SK-N-SH treated with all-trans-retinoic acid at 6 μM for 48 hours (cell line): ENCODE measurements around the gene MAPK7.

Source experiments
- ATAC-seq: fragments of 200-7000 bp; cut with Tn5 transposase; 3 replicates; pipeline ENCODE4 v1.9.1; 2020; ENCODE audit warnings: mild to moderate bottlenecking, moderate library complexity
- BACH2 ChIP-seq: fragments of 250-450 bp; sonication (Bioruptor Pico); IDR thresholded peaks from 2 replicates; pipeline ENCODE4 v1.9.0; 2021; ENCODE audit warnings: mild to moderate bottlenecking, borderline replicate concordance
- CREB5 ChIP-seq: fragments of 250-450 bp; sonication (Bioruptor Pico); IDR thresholded peaks from 2 replicates; pipeline ENCODE4 v1.5.1; 2020; ENCODE audit warnings: low read depth, mild to moderate bottlenecking, moderate library complexity
- CSDC2 ChIP-seq: fragments of 250-450 bp; sonication (Bioruptor Pico); IDR thresholded peaks from 2 replicates; pipeline ENCODE4 v1.5.0; 2020; ENCODE audit warnings: mild to moderate bottlenecking, moderate library complexity
- ESRRG ChIP-seq: fragments of 250-450 bp; sonication (Bioruptor Pico); IDR thresholded peaks from 2 replicates; pipeline ENCODE4 v1.6.1; 2021; ENCODE audit warnings: mild to moderate bottlenecking
- GLIS3 ChIP-seq: fragments of 250-450 bp; sonication (Bioruptor Pico); IDR thresholded peaks from 2 replicates; pipeline ENCODE4 v1.5.0; 2020; ENCODE audit warnings: mild to moderate bottlenecking, moderate library complexity
- ISL1 ChIP-seq: fragments of 250-450 bp; sonication (Bioruptor Pico); IDR thresholded peaks from 2 replicates; pipeline ENCODE4 v2.1.2; 2022; ENCODE audit warnings: mild to moderate bottlenecking, moderate library complexity
- OSR1 ChIP-seq: fragments of 250-450 bp; sonication (Bioruptor Pico); IDR thresholded peaks from 2 replicates; pipeline ENCODE4 v1.8.0; 2022; ENCODE audit warnings: moderate library complexity, mild to moderate bottlenecking, inconsistent platforms
- PPARA ChIP-seq: fragments of 250-450 bp; sonication (Bioruptor Pico); IDR thresholded peaks from 2 replicates; pipeline ENCODE4 v1.5.0; 2020; ENCODE audit warnings: mild to moderate bottlenecking, borderline replicate concordance
- RARB ChIP-seq: fragments of 250-450 bp; sonication (Bioruptor Pico); IDR thresholded peaks from 2 replicates; pipeline ENCODE4 v1.8.0; 2021; ENCODE audit warnings: mild to moderate bottlenecking, moderate library complexity
- SNAI2 ChIP-seq: fragments of 250-450 bp; sonication (Bioruptor Pico); IDR thresholded peaks from 2 replicates; pipeline ENCODE4 v1.5.0; 2020; ENCODE audit warnings: mild to moderate bottlenecking, moderate library complexity
- TCF4 ChIP-seq: fragments of 250-450 bp; sonication (Bioruptor Pico); IDR thresholded peaks from 2 replicates; pipeline ENCODE4 v1.8.0; 2021; ENCODE audit warnings: mild to moderate bottlenecking, moderate library complexity, borderline replicate concordance
- TOX ChIP-seq: fragments of 250-450 bp; sonication (Bioruptor Pico); IDR thresholded peaks from 2 replicates; pipeline ENCODE4 v1.8.0; 2021; ENCODE audit warnings: mild to moderate bottlenecking, moderate library complexity, borderline replicate concordance
- TSHZ2 ChIP-seq: fragments of 250-450 bp; sonication (Bioruptor Pico); IDR thresholded peaks from 2 replicates; pipeline ENCODE4 v1.5.0; 2020; ENCODE audit warnings: mild to moderate bottlenecking, moderate library complexity
- ZC3H10 ChIP-seq: fragments of 250-450 bp; sonication (Bioruptor Pico); IDR thresholded peaks from 2 replicates; pipeline ENCODE4 v1.5.1; 2021; ENCODE audit warnings: mild to moderate bottlenecking, moderate library complexity
- ZFP3 ChIP-seq: fragments of 250-450 bp; sonication (Bioruptor Pico); IDR thresholded peaks from 2 replicates; pipeline ENCODE4 v1.5.0; 2020; ENCODE audit warnings: mild to moderate bottlenecking, moderate library complexity
- ZFP30 ChIP-seq: fragments of 450-650 bp; formaldehyde crosslinking; IDR thresholded peaks from 2 replicates; pipeline ENCODE4 v1.5.0; 2022; ENCODE audit warnings: mild to moderate bottlenecking, moderate library complexity
- ZNF565 ChIP-seq: fragments of 450-650 bp; formaldehyde crosslinking; conservative IDR thresholded peaks from 2 replicates; pipeline ENCODE4 v1.5.0; 2020; ENCODE audit warnings: low read depth, mild to moderate bottlenecking, moderate library complexity
- ZNF70 ChIP-seq: fragments of 450-650 bp; formaldehyde crosslinking; IDR thresholded peaks from 2 replicates; pipeline ENCODE4 v1.5.0; 2020; ENCODE audit warnings: mild to moderate bottlenecking, moderate library complexity
- ZNF8 ChIP-seq: fragments of 450-650 bp; formaldehyde crosslinking; IDR thresholded peaks from 2 replicates; pipeline ENCODE4 v1.5.0; 2020; ENCODE audit warnings: mild to moderate bottlenecking, moderate library complexity
- TF ChIP-seq, protein P1 (sequence below): fragments of 250-450 bp; sonication (Bioruptor Pico); IDR thresholded peaks from 2 replicates; pipeline ENCODE4 v1.5.1; 2021; ENCODE audit warnings: mild to moderate bottlenecking, moderate library complexity
- TF ChIP-seq, protein P2 (sequence below): fragments of 250-450 bp; sonication (Bioruptor Pico); IDR thresholded peaks from 2 replicates; pipeline ENCODE4 v1.8.0; 2020; ENCODE audit warnings: mild to moderate bottlenecking, moderate library complexity, borderline replicate concordance
- TF ChIP-seq, protein P3 (sequence below): fragments of 250-450 bp; sonication (Bioruptor Pico); IDR thresholded peaks from 2 replicates; pipeline ENCODE4 v1.8.0; 2021; ENCODE audit warnings: low read depth, mild to moderate bottlenecking, moderate library complexity, borderline replicate concordance

Gene MAPK7

GRCh38 chr17:19387921-19388521, 9.7 kb downstream of the MAPK7 start:
- TF ChIP-seq ZNF565 (CRISPR knock-in tag) (no peak), SNAI2 (CRISPR knock-in tag) (no peak), OSR1 (no peak), ESRRG (CRISPR knock-in tag) (no peak), ISL1 (no peak), BACH2 (CRISPR knock-in tag) (no peak), ZFP3 (no peak), ZNF8 (CRISPR knock-in tag) (no peak), CREB5 (CRISPR knock-in tag) (no peak)
- TF ChIP-seq, protein P1, sequence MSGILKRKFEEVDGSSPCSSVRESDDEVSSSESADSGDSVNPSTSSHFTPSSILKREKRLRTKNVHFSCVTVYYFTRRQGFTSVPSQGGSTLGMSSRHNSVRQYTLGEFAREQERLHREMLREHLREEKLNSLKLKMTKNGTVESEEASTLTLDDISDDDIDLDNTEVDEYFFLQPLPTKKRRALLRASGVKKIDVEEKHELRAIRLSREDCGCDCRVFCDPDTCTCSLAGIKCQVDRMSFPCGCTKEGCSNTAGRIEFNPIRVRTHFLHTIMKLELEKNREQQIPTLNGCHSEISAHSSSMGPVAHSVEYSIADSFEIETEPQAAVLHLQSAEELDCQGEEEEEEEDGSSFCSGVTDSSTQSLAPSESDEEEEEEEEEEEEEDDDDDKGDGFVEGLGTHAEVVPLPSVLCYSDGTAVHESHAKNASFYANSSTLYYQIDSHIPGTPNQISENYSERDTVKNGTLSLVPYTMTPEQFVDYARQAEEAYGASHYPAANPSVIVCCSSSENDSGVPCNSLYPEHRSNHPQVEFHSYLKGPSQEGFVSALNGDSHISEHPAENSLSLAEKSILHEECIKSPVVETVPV: no peak
- TF ChIP-seq, protein P2, sequence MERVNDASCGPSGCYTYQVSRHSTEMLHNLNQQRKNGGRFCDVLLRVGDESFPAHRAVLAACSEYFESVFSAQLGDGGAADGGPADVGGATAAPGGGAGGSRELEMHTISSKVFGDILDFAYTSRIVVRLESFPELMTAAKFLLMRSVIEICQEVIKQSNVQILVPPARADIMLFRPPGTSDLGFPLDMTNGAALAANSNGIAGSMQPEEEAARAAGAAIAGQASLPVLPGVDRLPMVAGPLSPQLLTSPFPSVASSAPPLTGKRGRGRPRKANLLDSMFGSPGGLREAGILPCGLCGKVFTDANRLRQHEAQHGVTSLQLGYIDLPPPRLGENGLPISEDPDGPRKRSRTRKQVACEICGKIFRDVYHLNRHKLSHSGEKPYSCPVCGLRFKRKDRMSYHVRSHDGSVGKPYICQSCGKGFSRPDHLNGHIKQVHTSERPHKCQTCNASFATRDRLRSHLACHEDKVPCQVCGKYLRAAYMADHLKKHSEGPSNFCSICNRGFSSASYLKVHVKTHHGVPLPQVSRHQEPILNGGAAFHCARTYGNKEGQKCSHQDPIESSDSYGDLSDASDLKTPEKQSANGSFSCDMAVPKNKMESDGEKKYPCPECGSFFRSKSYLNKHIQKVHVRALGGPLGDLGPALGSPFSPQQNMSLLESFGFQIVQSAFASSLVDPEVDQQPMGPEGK: no peak
- peak; percentile 27 for ATAC-seq

GRCh38 chr17:19388791-19389785, 10.8 kb downstream of the MAPK7 start:
- TF ChIP-seq TSHZ2 (CRISPR knock-in tag) (no peak), SNAI2 (CRISPR knock-in tag) (no peak), CSDC2 (CRISPR knock-in tag) (no peak), GLIS3 (no peak), TCF4 (no peak), ISL1 (no peak), ESRRG (CRISPR knock-in tag) (no peak)
- TF ChIP-seq, protein P1: no peak
- TF ChIP-seq, all 23 proteins: peak for 0
- no peak for ATAC-seq

GRCh38 chr17:19390951-19391350, 12.7 kb downstream of the MAPK7 start:
- no peak for ATAC-seq
- TF ChIP-seq, protein P3, sequence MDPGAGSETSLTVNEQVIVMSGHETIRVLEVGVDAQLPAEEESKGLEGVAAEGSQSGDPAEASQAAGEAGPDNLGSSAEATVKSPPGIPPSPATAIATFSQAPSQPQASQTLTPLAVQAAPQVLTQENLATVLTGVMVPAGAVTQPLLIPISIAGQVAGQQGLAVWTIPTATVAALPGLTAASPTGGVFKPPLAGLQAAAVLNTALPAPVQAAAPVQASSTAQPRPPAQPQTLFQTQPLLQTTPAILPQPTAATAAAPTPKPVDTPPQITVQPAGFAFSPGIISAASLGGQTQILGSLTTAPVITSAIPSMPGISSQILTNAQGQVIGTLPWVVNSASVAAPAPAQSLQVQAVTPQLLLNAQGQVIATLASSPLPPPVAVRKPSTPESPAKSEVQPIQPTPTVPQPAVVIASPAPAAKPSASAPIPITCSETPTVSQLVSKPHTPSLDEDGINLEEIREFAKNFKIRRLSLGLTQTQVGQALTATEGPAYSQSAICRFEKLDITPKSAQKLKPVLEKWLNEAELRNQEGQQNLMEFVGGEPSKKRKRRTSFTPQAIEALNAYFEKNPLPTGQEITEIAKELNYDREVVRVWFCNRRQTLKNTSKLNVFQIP: no peak
- TF ChIP-seq OSR1 (no peak), ZFP30 (CRISPR knock-in tag) (no peak), SNAI2 (CRISPR knock-in tag) (no peak), ZNF70 (no peak), TSHZ2 (CRISPR knock-in tag) (no peak), RARB (CRISPR knock-in tag) (no peak), ZC3H10 (CRISPR knock-in tag) (no peak), ZNF565 (CRISPR knock-in tag) (no peak), GLIS3 (no peak), PPARA (CRISPR knock-in tag) (no peak), CSDC2 (CRISPR knock-in tag) (no peak), TOX (CRISPR knock-in tag) (no peak)
